ENCODE data around the gene RPP25L. TPM values are rescaled to one million over a fixed set of nuclear protein-coding genes. Genes with fewer than 3 reads are reported as not detected.

RPP25L gene
- total RNA-seq, 1 experiment from 2014 or later, result 24.5 TPM

DNA sequence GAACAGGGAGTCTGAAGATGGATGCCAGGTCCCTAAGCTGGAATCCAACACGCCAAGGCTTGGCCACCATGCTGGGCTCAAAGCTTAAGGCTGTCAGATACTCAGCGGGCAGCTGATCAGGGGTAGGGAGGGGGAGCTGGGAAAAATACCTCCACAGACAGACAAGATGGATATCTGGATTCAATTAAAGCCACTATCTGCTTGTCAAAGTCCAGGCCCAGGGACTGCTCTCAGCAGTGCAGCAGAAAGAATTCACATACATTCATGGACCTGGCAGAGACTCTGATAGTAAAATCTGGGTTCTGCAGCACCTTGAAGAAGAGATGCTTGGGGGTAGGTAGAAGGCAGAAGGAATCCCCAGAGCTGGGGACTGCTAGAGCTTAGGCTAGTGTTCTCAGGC lies 3.2 kb upstream of the RPP25L start:
- Mint-ChIP-seq H3K27ac (no peak overlapping the region), H3K36me3 (no peaks in the 10 kb centered on the region), H3K9me3 (no peaks in the 10 kb centered on the region), H3K4me3 (no peak overlapping the region), H3K27me3 (ENCODE audit: low read depth) (peaks cover 24% of the 10 kb centered on the region), H3K4me1 (peaks cover 25% of the 10 kb centered on the region)
- ATAC-seq (no peak), DNase-seq (ENCODE audit: low spot score) (no peak)
- CTCF ChIA-PET, result interaction anchor here (1.3 to 1.5 kb wide), 2 partner anchors 11 to 19 kb away, joined by 5 to 7 read pairs; no protein-coding TSS in a partner anchor
- no peak for TF ChIP-seq ZNF232 (CRISPR knock-in tag; IDR thresholded peaks at IDR 0.05)
- no peak for TF ChIP-seq NFYB (CRISPR knock-in tag; conservative IDR thresholded peaks at IDR 0.05; ENCODE audit: low read depth)
- no peak for TF ChIP-seq GTF2I (CRISPR knock-in tag; conservative IDR thresholded peaks at IDR 0.05)
- TF ChIP-seq CREB1 (CRISPR knock-in tag; IDR thresholded peaks at IDR 0.05), result no peak
- TF ChIP-seq EMX1 (CRISPR knock-in tag; IDR thresholded peaks at IDR 0.05), result no peak
- TF ChIP-seq OVOL2 (CRISPR knock-in tag; IDR thresholded peaks at IDR 0.05; ENCODE audit: borderline replicate concordance), result no peak
- no peak for TF ChIP-seq HMGA2 (CRISPR knock-in tag; IDR thresholded peaks at IDR 0.05)
- no peak for TF ChIP-seq ZNF423 (CRISPR knock-in tag; IDR thresholded peaks at IDR 0.05)
- no peak for TF ChIP-seq SP1 (CRISPR knock-in tag; conservative IDR thresholded peaks at IDR 0.05)
- TF ChIP-seq, protein P1, sequence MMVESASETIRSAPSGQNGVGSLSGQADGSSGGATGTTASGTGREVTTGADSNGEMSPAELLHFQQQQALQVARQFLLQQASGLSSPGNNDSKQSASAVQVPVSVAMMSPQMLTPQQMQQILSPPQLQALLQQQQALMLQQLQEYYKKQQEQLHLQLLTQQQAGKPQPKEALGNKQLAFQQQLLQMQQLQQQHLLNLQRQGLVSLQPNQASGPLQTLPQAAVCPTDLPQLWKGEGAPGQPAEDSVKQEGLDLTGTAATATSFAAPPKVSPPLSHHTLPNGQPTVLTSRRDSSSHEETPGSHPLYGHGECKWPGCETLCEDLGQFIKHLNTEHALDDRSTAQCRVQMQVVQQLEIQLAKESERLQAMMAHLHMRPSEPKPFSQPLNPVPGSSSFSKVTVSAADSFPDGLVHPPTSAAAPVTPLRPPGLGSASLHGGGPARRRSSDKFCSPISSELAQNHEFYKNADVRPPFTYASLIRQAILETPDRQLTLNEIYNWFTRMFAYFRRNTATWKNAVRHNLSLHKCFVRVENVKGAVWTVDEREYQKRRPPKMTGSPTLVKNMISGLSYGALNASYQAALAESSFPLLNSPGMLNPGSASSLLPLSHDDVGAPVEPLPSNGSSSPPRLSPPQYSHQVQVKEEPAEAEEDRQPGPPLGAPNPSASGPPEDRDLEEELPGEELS (CRISPR knock-in tag; IDR thresholded peaks at IDR 0.05), result no peak
- TF ChIP-seq, protein P2, sequence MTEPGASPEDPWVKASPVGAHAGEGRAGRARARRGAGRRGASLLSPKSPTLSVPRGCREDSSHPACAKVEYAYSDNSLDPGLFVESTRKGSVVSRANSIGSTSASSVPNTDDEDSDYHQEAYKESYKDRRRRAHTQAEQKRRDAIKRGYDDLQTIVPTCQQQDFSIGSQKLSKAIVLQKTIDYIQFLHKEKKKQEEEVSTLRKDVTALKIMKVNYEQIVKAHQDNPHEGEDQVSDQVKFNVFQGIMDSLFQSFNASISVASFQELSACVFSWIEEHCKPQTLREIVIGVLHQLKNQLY (CRISPR knock-in tag; IDR thresholded peaks at IDR 0.05), result no peak
- TF ChIP-seq, protein P3, sequence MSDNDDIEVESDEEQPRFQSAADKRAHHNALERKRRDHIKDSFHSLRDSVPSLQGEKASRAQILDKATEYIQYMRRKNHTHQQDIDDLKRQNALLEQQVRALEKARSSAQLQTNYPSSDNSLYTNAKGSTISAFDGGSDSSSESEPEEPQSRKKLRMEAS (CRISPR knock-in tag; IDR thresholded peaks at IDR 0.05), result no peak
- TF ChIP-seq, protein P4, sequence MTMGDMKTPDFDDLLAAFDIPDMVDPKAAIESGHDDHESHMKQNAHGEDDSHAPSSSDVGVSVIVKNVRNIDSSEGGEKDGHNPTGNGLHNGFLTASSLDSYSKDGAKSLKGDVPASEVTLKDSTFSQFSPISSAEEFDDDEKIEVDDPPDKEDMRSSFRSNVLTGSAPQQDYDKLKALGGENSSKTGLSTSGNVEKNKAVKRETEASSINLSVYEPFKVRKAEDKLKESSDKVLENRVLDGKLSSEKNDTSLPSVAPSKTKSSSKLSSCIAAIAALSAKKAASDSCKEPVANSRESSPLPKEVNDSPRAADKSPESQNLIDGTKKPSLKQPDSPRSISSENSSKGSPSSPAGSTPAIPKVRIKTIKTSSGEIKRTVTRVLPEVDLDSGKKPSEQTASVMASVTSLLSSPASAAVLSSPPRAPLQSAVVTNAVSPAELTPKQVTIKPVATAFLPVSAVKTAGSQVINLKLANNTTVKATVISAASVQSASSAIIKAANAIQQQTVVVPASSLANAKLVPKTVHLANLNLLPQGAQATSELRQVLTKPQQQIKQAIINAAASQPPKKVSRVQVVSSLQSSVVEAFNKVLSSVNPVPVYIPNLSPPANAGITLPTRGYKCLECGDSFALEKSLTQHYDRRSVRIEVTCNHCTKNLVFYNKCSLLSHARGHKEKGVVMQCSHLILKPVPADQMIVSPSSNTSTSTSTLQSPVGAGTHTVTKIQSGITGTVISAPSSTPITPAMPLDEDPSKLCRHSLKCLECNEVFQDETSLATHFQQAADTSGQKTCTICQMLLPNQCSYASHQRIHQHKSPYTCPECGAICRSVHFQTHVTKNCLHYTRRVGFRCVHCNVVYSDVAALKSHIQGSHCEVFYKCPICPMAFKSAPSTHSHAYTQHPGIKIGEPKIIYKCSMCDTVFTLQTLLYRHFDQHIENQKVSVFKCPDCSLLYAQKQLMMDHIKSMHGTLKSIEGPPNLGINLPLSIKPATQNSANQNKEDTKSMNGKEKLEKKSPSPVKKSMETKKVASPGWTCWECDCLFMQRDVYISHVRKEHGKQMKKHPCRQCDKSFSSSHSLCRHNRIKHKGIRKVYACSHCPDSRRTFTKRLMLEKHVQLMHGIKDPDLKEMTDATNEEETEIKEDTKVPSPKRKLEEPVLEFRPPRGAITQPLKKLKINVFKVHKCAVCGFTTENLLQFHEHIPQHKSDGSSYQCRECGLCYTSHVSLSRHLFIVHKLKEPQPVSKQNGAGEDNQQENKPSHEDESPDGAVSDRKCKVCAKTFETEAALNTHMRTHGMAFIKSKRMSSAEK (CRISPR knock-in tag; IDR thresholded peaks at IDR 0.05; ENCODE audit: borderline replicate concordance), result no peak
- POLR2A ChIA-PET, result no interaction called here

DNA sequence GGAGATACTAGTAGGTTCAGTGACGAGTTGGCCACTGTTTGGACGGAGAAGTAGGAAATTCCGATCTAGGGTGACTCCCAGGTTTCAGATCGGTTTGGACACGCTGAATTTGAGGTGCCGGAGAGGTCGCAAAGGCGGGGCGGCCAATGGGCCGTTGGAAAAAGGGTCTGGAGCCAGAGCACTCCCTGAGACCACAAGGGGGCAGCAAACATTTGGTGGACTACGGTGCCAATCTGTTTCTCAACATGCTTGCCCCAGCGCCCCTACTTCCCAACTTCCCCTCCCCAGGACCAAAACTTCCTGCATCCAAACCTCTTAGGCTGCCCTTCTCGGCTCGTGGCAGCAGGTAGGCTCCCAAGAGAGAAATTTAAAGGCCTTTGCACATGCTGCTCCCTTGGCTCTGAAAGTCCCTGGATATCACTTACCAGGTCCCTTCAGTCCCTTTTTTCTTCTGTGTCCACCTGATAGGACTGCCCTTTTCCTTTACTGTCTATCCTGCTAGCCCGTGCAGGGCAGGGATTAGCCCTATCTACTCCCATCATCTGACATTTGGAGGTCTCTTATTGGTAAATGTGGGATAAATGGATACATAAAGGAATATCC lies 992 bp upstream of the RPP25L start:
- Mint-ChIP-seq H3K9me3 (no peaks in the 10 kb centered on the region), H3K27me3 (ENCODE audit: low read depth) (peaks cover 11% of the 10 kb centered on the region), H3K4me1 (peaks cover 20% of the 10 kb centered on the region), H3K4me3 (peak overlapping the region; percentile 82), H3K36me3 (no peaks in the 10 kb centered on the region), H3K27ac (peak overlapping the region; percentile 43)
- TF ChIP-seq ETV6 (CRISPR knock-in tag; IDR thresholded peaks at IDR 0.05), result no peak
- TF ChIP-seq, protein P5, sequence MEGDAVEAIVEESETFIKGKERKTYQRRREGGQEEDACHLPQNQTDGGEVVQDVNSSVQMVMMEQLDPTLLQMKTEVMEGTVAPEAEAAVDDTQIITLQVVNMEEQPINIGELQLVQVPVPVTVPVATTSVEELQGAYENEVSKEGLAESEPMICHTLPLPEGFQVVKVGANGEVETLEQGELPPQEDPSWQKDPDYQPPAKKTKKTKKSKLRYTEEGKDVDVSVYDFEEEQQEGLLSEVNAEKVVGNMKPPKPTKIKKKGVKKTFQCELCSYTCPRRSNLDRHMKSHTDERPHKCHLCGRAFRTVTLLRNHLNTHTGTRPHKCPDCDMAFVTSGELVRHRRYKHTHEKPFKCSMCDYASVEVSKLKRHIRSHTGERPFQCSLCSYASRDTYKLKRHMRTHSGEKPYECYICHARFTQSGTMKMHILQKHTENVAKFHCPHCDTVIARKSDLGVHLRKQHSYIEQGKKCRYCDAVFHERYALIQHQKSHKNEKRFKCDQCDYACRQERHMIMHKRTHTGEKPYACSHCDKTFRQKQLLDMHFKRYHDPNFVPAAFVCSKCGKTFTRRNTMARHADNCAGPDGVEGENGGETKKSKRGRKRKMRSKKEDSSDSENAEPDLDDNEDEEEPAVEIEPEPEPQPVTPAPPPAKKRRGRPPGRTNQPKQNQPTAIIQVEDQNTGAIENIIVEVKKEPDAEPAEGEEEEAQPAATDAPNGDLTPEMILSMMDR (IDR thresholded peaks at IDR 0.05), result peak; percentile 78
- peak; percentile 63 for ATAC-seq
- DNase-seq (ENCODE audit: low spot score), result peak; percentile 85
- CTCF ChIA-PET, result interaction anchor here (0.5 to 3.6 kb wide), 25 partner anchors 8 to 1552 kb away, joined by 3 to 26 read pairs (median 5); partner anchors contain the start of genes ARID3C, DCTN3, GALT and IL11RA
- POLR2A ChIA-PET, result interaction anchor here (1.0 kb wide), 1 partner anchor 25 kb away, joined by 3 read pairs; the partner anchor contains the start of gene SIGMAR1
